Keratinocyte (primary cell): ENCODE results near the gene ELFN2. TPM values are rescaled to one million over a fixed set of nuclear protein-coding genes. Genes with fewer than 3 reads are reported as not detected.

Experiments used
- DNase-seq: peaks from one replicate; pipeline ENCODE4 v3.0.0-alpha.2; 2011; ENCODE audit warnings: low read depth, missing footprints, low spot score
- FAIRE-seq: peaks from 2 replicates; lab custom pipeline; 2011; peaks lifted over from hg19 to GRCh38; lab: Jason Lieb, UNC
- H2AFZ ChIP-seq: 2 replicates; pipeline ENCODE4 v1.6.0; 2012; ENCODE audit warnings: low read length, control low read depth, inconsistent platforms; ENCODE audit not compliant: control insufficient read depth
- H3K27ac ChIP-seq: 2 replicates; pipeline ENCODE4 v1.5.1; 2011; ENCODE audit warnings: low read length; ENCODE audit not compliant: control insufficient read depth, insufficient read depth
- H3K27me3 ChIP-seq: 3 replicates; pipeline ENCODE4 v1.6.0; 2011; ENCODE audit warnings: low read length; ENCODE audit not compliant: control insufficient read depth, insufficient read depth; ENCODE audit errors: extremely low read depth
- H3K36me3 ChIP-seq, 2 experiments: 2 replicates in 1 of 2; 3 replicates in 1 of 2; pipeline ENCODE4 v1.5.1; 2011; ENCODE audit warnings: low read length in 2 of 2, mild to moderate bottlenecking in 1 of 2; ENCODE audit not compliant: control insufficient read depth in 2 of 2, insufficient read depth in 2 of 2; ENCODE audit errors: extremely low read depth in 1 of 2
- H3K4me1 ChIP-seq: 3 replicates; pipeline ENCODE4 v1.5.1; 2011; ENCODE audit warnings: low read length; ENCODE audit not compliant: control insufficient read depth, insufficient read depth; ENCODE audit errors: extremely low read depth
- H3K4me2 ChIP-seq: 3 replicates; pipeline ENCODE4 v1.6.0; 2011; ENCODE audit warnings: low read depth, low read length; ENCODE audit not compliant: control insufficient read depth, insufficient read depth; ENCODE audit errors: extremely low read depth
- H3K4me3 ChIP-seq, 3 experiments: fragments of 200-600 bp in 1 of 3; sonication (generic) in 1 of 3; 2 replicates in 2 of 3; 3 replicates in 1 of 3; pipeline ENCODE4 v1.5.1; 2011 to 2016; ENCODE audit warnings: low read length in 3 of 3, mild to moderate bottlenecking in 3 of 3, control low read depth in 2 of 3, inconsistent platforms in 1 of 3, low read depth in 1 of 3, mixed read lengths in 1 of 3, mixed run types in 1 of 3, moderate library complexity in 1 of 3; ENCODE audit not compliant: control insufficient read depth in 2 of 3, insufficient read depth in 2 of 3; ENCODE audit errors: extremely low read depth in 1 of 3
- H3K79me2 ChIP-seq: 2 replicates; pipeline ENCODE4 v1.6.0; 2012; ENCODE audit warnings: low read length; ENCODE audit not compliant: control insufficient read depth, insufficient read depth
- H3K9ac ChIP-seq: 3 replicates; pipeline ENCODE4 v1.6.0; 2011; ENCODE audit warnings: low read length; ENCODE audit not compliant: control insufficient read depth, insufficient read depth; ENCODE audit errors: extremely low read depth
- H3K9me1 ChIP-seq: 3 replicates; pipeline ENCODE4 v1.6.0; 2011; ENCODE audit warnings: low read length; ENCODE audit not compliant: control insufficient read depth, insufficient read depth; ENCODE audit errors: extremely low read depth
- H3K9me3 ChIP-seq: 2 replicates; pipeline ENCODE4 v1.5.1; 2012; ENCODE audit warnings: low read depth, low read length; ENCODE audit not compliant: control insufficient read depth
- H4K20me1 ChIP-seq: 3 replicates; pipeline ENCODE4 v1.6.0; 2011; ENCODE audit warnings: low read length; ENCODE audit not compliant: control insufficient read depth, insufficient read depth; ENCODE audit errors: extremely low read depth
- EZH2 ChIP-seq: IDR thresholded peaks from one replicate; pipeline ENCODE4 v1.6.1; 2012; ENCODE audit warnings: inconsistent platforms, mild to moderate bottlenecking, low read length, moderate library complexity
- dilution Hi-C: fragments of 300-500 bp; cut with MboI; formaldehyde crosslinking; loops from one replicate; pipeline ENCODE4 v1.7.0; 2020; ENCODE audit warnings: low sequenced_read_pairs; ENCODE audit not compliant: extremely low pct_ligation_motif_present
- polyA plus RNA-seq, 5 experiments: library from polyadenylated mRNA; depleted of rRNA in 3 of 5; stranded (reverse) in 3 of 5; stranded (forward) in 1 of 5; unstranded in 1 of 5; fragments of >200 nt; gene quantifications; 1 replicate in 1 of 5; 2 replicates in 3 of 5; 3 replicates in 1 of 5; pipeline versions ENCODE4 v1.2.1 to v1.2.3, GENCODE V29; 2011 to 2012; ENCODE audit warnings: missing spikeins in 2 of 5, low read depth in 1 of 5, low replicate concordance in 1 of 5
- TF ChIP-seq, protein P1 (sequence below), 3 experiments: IDR thresholded peaks in 1 of 3; conservative IDR thresholded peaks in 1 of 3; optimal IDR thresholded peaks in 1 of 3; 2 replicates in 2 of 3; 3 replicates in 1 of 3; pipeline versions ENCODE3 to v1.5.1; 2011; ENCODE audit warnings: low read length in 3 of 3, mild to moderate bottlenecking in 3 of 3, moderate library complexity in 2 of 3, control low read depth in 1 of 3, inconsistent platforms in 1 of 3; ENCODE audit not compliant: insufficient read depth in 2 of 3; ENCODE audit errors: extremely low read depth in 1 of 3

ELFN2 gene
- polyA plus RNA-seq, 1 donor (not counting 4 experiments of a cell fraction or from before 2014, with no cell fraction given): 0.13 TPM

- Histone ChIP-seq H4K20me1 (no peaks in the 10 kb centered on the region), H2AFZ (no peak overlapping the region), H3K4me2 (no peak overlapping the region), H3K9me1 (no peaks in the 10 kb centered on the region), H3K36me3 (peaks cover 7 to 21% of the 10 kb centered on the region in 2 experiments), H3K9me3 (no peaks in the 10 kb centered on the region), H3K27me3 (no peaks in the 10 kb centered on the region), H3K4me1 (no peaks in the 10 kb centered on the region), H3K9ac (no peak overlapping the region), H3K4me3 (no peak overlapping the region), H3K79me2 (no peaks in the 10 kb centered on the region), H3K27ac (no peak overlapping the region)
- TF ChIP-seq, protein P1, sequence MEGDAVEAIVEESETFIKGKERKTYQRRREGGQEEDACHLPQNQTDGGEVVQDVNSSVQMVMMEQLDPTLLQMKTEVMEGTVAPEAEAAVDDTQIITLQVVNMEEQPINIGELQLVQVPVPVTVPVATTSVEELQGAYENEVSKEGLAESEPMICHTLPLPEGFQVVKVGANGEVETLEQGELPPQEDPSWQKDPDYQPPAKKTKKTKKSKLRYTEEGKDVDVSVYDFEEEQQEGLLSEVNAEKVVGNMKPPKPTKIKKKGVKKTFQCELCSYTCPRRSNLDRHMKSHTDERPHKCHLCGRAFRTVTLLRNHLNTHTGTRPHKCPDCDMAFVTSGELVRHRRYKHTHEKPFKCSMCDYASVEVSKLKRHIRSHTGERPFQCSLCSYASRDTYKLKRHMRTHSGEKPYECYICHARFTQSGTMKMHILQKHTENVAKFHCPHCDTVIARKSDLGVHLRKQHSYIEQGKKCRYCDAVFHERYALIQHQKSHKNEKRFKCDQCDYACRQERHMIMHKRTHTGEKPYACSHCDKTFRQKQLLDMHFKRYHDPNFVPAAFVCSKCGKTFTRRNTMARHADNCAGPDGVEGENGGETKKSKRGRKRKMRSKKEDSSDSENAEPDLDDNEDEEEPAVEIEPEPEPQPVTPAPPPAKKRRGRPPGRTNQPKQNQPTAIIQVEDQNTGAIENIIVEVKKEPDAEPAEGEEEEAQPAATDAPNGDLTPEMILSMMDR (optimal IDR thresholded peaks at IDR 0.05 in 1 of 3, IDR thresholded peaks at IDR 0.05 in 1 of 3, conservative IDR thresholded peaks at IDR 0.05 in 1 of 3; ENCODE audit: extremely low read depth in 1 of 3, insufficient read depth in 2 of 3, low read length in 3 of 3): no peak
- no peak for TF ChIP-seq EZH2
- no peak for DNase-seq
- dilution Hi-C loops: no loop called here
- no peak for FAIRE-seq
Observed at GRCh38 chr22:37467391-37467955, 40.2 kb upstream of the ELFN2 start.

- Histone ChIP-seq H3K9me3 (no peaks in the 10 kb centered on the region), H3K4me2 (no peak overlapping the region), H4K20me1 (no peaks in the 10 kb centered on the region), H3K36me3 (peaks cover 0 to 6% of the 10 kb centered on the region in 2 experiments), H3K9ac (no peak overlapping the region), H2AFZ (no peak overlapping the region), H3K27me3 (no peaks in the 10 kb centered on the region), H3K4me1 (no peaks in the 10 kb centered on the region), H3K27ac (no peak overlapping the region), H3K4me3 (no peak overlapping the region), H3K9me1 (no peaks in the 10 kb centered on the region), H3K79me2 (no peaks in the 10 kb centered on the region)
- dilution Hi-C loops: no loop called here
- no peak for TF ChIP-seq EZH2
- TF ChIP-seq, protein P1 (optimal IDR thresholded peaks at IDR 0.05 in 1 of 3, IDR thresholded peaks at IDR 0.05 in 1 of 3, conservative IDR thresholded peaks at IDR 0.05 in 1 of 3; ENCODE audit: extremely low read depth in 1 of 3, insufficient read depth in 2 of 3, low read length in 3 of 3): no peak
- FAIRE-seq: no peak
- DNase-seq: no peak
Observed at GRCh38 chr22:37464181-37464580, 36.9 kb upstream of the ELFN2 start.
